Neural progenitor cell (in vitro differentiated cells): ENCODE measurements around the gene MIPEP.

Experiments
- CTCF ChIP-seq: fragments of 200-600 bp; sonication (generic); IDR thresholded peaks from 2 replicates; pipeline ENCODE4 v1.5.1; 2017; ENCODE audit warnings: antibody characterized with exemption, mild to moderate bottlenecking
- EZH2 ChIP-seq: fragments of 200-600 bp; sonication (generic); IDR thresholded peaks from 2 replicates; pipeline ENCODE4 v1.6.1; 2017; ENCODE audit warnings: antibody characterized with exemption, mild to moderate bottlenecking, moderate library complexity
- EZH2phosphoT487 ChIP-seq: fragments of 200-600 bp; sonication (generic); IDR thresholded peaks from 2 replicates; pipeline ENCODE4 v1.6.1; 2017; ENCODE audit warnings: antibody characterized with exemption

GRCh38 chr13:23921451-23921888 lies 32.3 kb upstream of the MIPEP start:
- TF ChIP-seq CTCF (peak; percentile 96), EZH2phosphoT487 (no peak), EZH2 (no peak)
